ENCODE results near the gene BTBD16. TPM values are rescaled to one million over a fixed set of nuclear protein-coding genes. Genes with fewer than 3 reads are reported as not detected.

BTBD16 gene
- total RNA-seq, 1 donor from 2014 or later: not detected

DNA sequence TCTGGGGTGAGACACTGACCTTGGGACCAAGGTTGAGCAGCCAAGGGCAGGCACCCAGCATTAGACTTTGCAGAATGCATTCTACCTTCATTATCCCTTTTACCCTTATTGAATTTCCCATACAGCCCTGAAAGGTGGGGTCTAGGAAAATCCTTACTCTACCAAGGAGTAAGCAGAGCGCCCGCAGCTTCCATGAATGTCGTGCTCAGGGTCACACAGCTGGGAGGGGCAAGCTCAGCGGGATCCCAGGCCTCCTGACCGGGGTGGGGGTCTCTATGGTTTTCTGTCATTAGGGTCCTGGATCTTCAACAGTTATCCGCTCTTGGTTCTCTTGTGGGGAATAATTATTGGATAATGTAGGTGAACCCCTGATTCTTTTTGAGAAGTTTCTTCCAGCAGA is 30.7 kb upstream of the BTBD16 start:
- no peak overlapping the region for H3K27ac ChIP-seq
- intact Hi-C loops (cut with DNase I): no loop called here
- TF ChIP-seq POLR2AphosphoS5 (IDR thresholded peaks at IDR 0.05; ENCODE audit: insufficient read depth in 1 of 2, low read depth in 1 of 2): no peak
- TF ChIP-seq CTCF (IDR thresholded peaks at IDR 0.05): no peak
- no peak for TF ChIP-seq POLR2A (IDR thresholded peaks at IDR 0.05)
- no peak for DNase-seq (ENCODE audit: extremely low spot score in 2 of 2)
- H3K27me3 ChIP-seq: no peaks in the 10 kb centered on the region
- no peaks in the 10 kb centered on the region for H3K9me3 ChIP-seq
- no peak overlapping the region for H3K4me3 ChIP-seq
- H3K36me3 ChIP-seq: peaks cover 0 to 64% of the 10 kb centered on the region in 2 donors
- peaks cover 10% of the 10 kb centered on the region for H3K4me1 ChIP-seq

GRCh38 chr10:122241836-122242235 is 29.3 kb upstream of the BTBD16 start:
- Histone ChIP-seq H3K4me1 (peaks cover 10% of the 10 kb centered on the region), H3K4me3 (no peak overlapping the region), H3K27ac (no peak overlapping the region), H3K36me3 (peaks cover 0 to 66% of the 10 kb centered on the region in 2 donors), H3K9me3 (no peaks in the 10 kb centered on the region), H3K27me3 (no peaks in the 10 kb centered on the region)
- intact Hi-C loops (cut with DNase I): no loop called here
- DNase-seq (ENCODE audit: extremely low spot score in 2 of 2): no peak
- no peak for TF ChIP-seq POLR2AphosphoS5 (IDR thresholded peaks at IDR 0.05; ENCODE audit: insufficient read depth in 1 of 2, low read depth in 1 of 2)
- TF ChIP-seq CTCF (IDR thresholded peaks at IDR 0.05): no peak
- TF ChIP-seq POLR2A (IDR thresholded peaks at IDR 0.05): no peak

DNA sequence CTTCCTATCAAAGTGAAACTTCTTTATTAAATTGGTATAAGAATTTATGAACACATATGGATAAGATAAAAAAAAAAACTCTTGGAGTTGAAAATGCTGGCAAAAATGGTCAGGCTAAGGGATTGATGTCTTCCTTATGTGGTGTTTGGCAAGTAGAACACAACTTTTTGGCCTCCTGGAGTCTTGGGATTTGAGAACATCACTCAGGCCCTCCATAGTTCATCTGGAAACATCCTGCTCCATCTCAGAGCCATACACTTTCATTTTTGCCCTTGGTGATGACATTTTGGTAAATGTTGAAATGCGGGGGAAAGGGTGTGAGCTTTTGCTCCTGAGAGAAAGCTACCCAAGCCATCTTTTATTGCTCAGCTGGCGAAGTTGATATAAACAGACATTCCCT is 27.5 kb upstream of the BTBD16 start:
- no peak for TF ChIP-seq CTCF (IDR thresholded peaks at IDR 0.05)
- TF ChIP-seq POLR2A (IDR thresholded peaks at IDR 0.05): no peak
- TF ChIP-seq POLR2AphosphoS5 (IDR thresholded peaks at IDR 0.05; ENCODE audit: insufficient read depth in 1 of 2, low read depth in 1 of 2): no peak
- intact Hi-C loops (cut with DNase I): no loop called here
- no peak for DNase-seq (ENCODE audit: extremely low spot score in 2 of 2)
- Histone ChIP-seq H3K36me3 (peaks cover 0 to 51% of the 10 kb centered on the region in 2 donors), H3K4me1 (peaks cover 10% of the 10 kb centered on the region), H3K27me3 (no peaks in the 10 kb centered on the region), H3K4me3 (no peak overlapping the region), H3K27ac (peak overlapping the region; percentile 26), H3K9me3 (no peaks in the 10 kb centered on the region)

DNA sequence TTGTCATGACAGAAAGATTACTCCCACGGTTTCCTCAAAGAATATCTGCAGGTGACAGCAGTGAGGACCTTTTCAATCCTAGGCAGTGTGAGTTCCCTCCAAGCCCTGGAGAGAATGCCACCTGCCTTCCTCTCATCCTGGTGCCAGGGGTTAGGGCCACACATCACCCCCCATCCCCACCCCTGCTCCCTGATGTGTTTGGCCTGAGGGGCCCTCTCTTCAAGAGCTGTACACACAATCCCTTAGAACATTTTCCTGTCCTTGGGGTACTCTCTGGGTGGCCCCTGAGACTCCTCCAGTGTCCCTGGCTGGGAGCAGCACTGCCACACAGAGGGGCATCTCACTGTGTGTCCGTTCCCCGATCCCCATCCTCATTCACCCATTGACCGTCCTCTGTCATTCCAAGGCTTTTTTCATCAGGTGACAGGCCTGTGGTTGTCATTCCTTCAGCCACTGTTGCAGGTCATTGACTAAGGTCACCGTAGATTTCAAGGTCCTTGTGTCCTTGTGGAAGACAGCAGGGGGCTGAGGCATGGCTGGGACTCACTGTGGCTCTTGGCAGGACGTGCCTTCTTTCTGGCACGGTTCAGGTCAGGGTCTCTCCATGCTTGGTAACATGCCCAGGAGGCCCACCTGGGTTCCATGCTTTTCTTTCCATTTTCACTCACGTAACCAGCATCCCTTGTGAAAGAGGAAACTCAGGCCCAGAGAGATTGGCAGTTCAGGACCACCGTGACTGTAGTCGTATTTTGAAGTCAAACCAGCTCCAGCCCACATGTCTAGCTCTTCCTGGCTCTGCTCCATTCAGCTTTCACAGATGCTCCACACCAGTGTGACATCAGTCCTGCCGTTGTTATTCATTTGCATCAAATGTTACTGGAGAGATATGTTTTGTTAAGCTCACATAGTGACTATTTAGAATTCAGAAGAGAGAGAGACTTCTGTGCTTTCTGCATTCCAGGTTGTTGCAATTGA is 26.8 kb upstream of the BTBD16 start:
- Histone ChIP-seq H3K4me1 (peaks cover 10% of the 10 kb centered on the region), H3K27me3 (no peaks in the 10 kb centered on the region), H3K36me3 (peaks cover 0 to 51% of the 10 kb centered on the region in 2 donors), H3K9me3 (no peaks in the 10 kb centered on the region), H3K4me3 (no peak overlapping the region), H3K27ac (peak overlapping the region; percentile 26)
- no peak for TF ChIP-seq POLR2AphosphoS5 (IDR thresholded peaks at IDR 0.05; ENCODE audit: insufficient read depth in 1 of 2, low read depth in 1 of 2)
- TF ChIP-seq CTCF (IDR thresholded peaks at IDR 0.05): no peak
- TF ChIP-seq POLR2A (IDR thresholded peaks at IDR 0.05): no peak
- no peak for DNase-seq (ENCODE audit: extremely low spot score in 2 of 2)
- intact Hi-C loops (cut with DNase I): no loop called here

DNA sequence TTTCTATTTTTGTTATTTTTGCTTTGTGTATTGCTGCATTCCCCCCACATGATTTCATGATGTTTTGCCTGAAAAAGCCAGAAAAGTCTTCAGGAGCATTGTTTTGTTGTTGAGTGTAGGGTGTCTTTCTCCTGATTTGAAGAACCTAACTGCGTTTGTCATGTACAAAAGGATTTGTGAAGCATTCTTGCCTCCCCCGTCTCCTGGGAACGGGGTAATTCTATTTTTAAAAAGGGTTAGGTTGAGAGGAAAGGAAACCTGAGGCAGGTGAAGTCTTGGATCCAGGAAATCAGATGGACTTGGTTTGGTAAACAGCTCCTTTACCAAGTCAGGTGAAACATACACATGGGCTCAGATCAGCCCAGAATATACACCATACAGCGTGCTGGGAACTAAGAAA is 26.0 kb upstream of the BTBD16 start:
- intact Hi-C loops (cut with DNase I): no loop called here
- H3K4me3 ChIP-seq: no peak overlapping the region
- no peak for DNase-seq (ENCODE audit: extremely low spot score in 2 of 2)
- TF ChIP-seq POLR2A (IDR thresholded peaks at IDR 0.05) (no peak), CTCF (IDR thresholded peaks at IDR 0.05) (no peak), POLR2AphosphoS5 (IDR thresholded peaks at IDR 0.05; ENCODE audit: insufficient read depth in 1 of 2, low read depth in 1 of 2) (no peak)
- H3K27me3 ChIP-seq: no peaks in the 10 kb centered on the region
- H3K27ac ChIP-seq: no peak overlapping the region
- peaks cover 10% of the 10 kb centered on the region for H3K4me1 ChIP-seq
- no peaks in the 10 kb centered on the region for H3K9me3 ChIP-seq
- H3K36me3 ChIP-seq: peaks cover 0 to 49% of the 10 kb centered on the region in 2 donors
